ENCODE data around the gene CDK1. TPM values are rescaled to one million over a fixed set of nuclear protein-coding genes. Genes with fewer than 3 reads are reported as not detected.

CDK1 gene
- total and polyA plus RNA-seq, 7 donors = 0.33 to 23.9 (median 2.7) TPM

DNA sequence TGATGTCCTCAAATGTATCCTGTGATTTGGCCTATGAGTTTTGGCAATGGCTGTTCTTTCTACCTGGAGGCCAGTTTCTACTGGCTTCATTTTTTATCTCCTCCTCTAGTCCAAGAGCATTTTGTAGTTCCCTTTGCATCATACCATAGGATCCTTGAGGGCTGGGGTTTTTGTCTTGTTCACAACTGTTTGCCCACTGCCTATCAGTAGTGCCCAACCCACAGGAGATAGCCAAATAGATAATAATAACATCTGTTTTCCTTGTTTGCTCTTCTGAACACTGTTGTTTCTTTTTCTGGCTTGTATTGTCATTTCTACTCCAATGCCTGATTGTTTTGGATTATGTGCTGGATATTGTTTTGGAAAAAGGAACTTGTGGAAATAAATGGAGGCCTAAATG, 3.4 kb downstream of the CDK1 start:
- no peaks in the 10 kb centered on the region for H3K9me3 ChIP-seq
- TF ChIP-seq, protein P1, sequence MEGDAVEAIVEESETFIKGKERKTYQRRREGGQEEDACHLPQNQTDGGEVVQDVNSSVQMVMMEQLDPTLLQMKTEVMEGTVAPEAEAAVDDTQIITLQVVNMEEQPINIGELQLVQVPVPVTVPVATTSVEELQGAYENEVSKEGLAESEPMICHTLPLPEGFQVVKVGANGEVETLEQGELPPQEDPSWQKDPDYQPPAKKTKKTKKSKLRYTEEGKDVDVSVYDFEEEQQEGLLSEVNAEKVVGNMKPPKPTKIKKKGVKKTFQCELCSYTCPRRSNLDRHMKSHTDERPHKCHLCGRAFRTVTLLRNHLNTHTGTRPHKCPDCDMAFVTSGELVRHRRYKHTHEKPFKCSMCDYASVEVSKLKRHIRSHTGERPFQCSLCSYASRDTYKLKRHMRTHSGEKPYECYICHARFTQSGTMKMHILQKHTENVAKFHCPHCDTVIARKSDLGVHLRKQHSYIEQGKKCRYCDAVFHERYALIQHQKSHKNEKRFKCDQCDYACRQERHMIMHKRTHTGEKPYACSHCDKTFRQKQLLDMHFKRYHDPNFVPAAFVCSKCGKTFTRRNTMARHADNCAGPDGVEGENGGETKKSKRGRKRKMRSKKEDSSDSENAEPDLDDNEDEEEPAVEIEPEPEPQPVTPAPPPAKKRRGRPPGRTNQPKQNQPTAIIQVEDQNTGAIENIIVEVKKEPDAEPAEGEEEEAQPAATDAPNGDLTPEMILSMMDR (IDR thresholded peaks at IDR 0.05) = no peak
- no peak for TF ChIP-seq POLR2A (IDR thresholded peaks at IDR 0.05)
- no peak for TF ChIP-seq EP300 (IDR thresholded peaks at IDR 0.05)
- TF ChIP-seq POLR2AphosphoS5 (IDR thresholded peaks at IDR 0.05) = no peak
- H3K36me3 ChIP-seq = no peaks in the 10 kb centered on the region
- intact Hi-C loops (cut with DNase I) = no loop called here
- DNase-seq = no peak
- H3K27ac ChIP-seq = no peak overlapping the region
- no peak overlapping the region for H3K4me3 ChIP-seq
- H3K4me1 ChIP-seq = peaks cover 0 to 9% (median 8%) of the 10 kb centered on the region in 4 donors
- no peaks in the 10 kb centered on the region for H3K27me3 ChIP-seq

DNA sequence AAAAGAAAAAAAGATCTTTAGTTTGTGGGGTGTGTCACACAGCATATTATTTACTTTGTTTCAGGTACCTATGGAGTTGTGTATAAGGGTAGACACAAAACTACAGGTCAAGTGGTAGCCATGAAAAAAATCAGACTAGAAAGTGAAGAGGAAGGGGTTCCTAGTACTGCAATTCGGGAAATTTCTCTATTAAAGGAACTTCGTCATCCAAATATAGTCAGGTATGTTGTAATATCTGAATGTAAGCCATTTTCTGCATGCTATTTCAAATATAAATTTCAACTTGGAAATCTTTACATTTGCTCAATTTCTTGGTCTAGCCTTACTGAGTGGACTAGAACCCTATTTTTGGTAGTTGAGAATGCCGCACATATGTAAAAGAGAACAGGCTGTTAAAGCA, 6.4 kb downstream of the CDK1 start:
- DNase-seq = no peak
- H3K4me3 ChIP-seq = no peak overlapping the region
- TF ChIP-seq, protein P1 (IDR thresholded peaks at IDR 0.05) = no peak
- no peak for TF ChIP-seq POLR2A (IDR thresholded peaks at IDR 0.05)
- TF ChIP-seq EP300 (IDR thresholded peaks at IDR 0.05) = no peak
- no peak for TF ChIP-seq POLR2AphosphoS5 (IDR thresholded peaks at IDR 0.05)
- WGBS, 2 donors = 94% methylated on average over 3 of the region's 3 CpGs
- H3K27me3 ChIP-seq = no peaks in the 10 kb centered on the region
- H3K4me1 ChIP-seq = no peaks in the 10 kb centered on the region
- intact Hi-C loops (cut with DNase I) = no loop called here
- no peaks in the 10 kb centered on the region for H3K9me3 ChIP-seq
- H3K27ac ChIP-seq = no peak overlapping the region
- H3K36me3 ChIP-seq = no peaks in the 10 kb centered on the region

DNA sequence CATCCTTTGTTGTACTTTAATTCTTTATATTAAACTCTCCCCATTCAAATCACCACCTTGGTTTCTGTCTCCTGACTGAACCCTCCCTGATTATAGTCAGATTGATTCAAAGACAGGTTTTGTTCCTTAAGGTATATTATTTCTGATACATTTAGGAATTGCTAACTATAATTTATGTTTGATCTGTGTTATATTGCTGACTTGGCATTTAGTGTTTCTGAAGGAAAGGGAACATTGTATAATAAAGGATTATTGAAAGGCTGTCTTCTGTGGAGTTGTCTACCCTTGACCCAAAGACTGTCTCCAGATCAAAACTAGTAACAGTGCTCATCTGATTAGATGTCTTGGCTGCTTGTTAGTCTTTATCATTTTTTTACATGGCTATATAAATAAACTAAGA, 10.3 kb downstream of the CDK1 start:
- intact Hi-C loops (cut with DNase I) = no loop called here

DNA sequence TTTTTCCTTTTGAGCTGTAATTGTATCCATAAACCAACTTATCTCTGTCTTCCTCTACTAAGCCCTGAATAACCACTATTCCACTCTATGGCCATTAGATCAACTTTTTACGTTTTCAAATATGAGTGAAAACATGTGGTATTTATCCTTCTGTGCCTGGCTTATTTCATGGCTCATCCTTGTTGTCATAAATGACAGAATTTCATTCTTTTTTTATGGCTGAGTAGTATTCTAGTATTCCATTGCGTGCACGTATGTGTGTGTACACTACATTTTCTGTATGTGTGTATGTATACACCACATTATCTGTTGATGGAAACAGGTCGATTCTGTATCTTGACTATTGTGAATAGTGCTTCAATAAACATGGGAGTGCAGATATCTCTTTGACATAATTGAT, 11.1 kb downstream of the CDK1 start:
- H3K4me1 ChIP-seq = no peaks in the 10 kb centered on the region
- no peaks in the 10 kb centered on the region for H3K9me3 ChIP-seq
- no peak overlapping the region for H3K27ac ChIP-seq
- intact Hi-C loops (cut with DNase I) = no loop called here
- H3K4me3 ChIP-seq = no peak overlapping the region
- WGBS, 2 donors = 44 to 73% methylated on average over 4 of the region's 4 CpGs
- H3K36me3 ChIP-seq = no peaks in the 10 kb centered on the region
- no peaks in the 10 kb centered on the region for H3K27me3 ChIP-seq
- no peak for TF ChIP-seq POLR2AphosphoS5 (IDR thresholded peaks at IDR 0.05)
- no peak for TF ChIP-seq EP300 (IDR thresholded peaks at IDR 0.05)
- no peak for TF ChIP-seq POLR2A (IDR thresholded peaks at IDR 0.05)
- TF ChIP-seq, protein P1 (IDR thresholded peaks at IDR 0.05) = no peak
- DNase-seq = no peak

More for the DNA sequence above, 10.3 kb downstream of the CDK1 start:
- H3K27me3 ChIP-seq = no peaks in the 10 kb centered on the region
- no peak overlapping the region for H3K27ac ChIP-seq
- H3K9me3 ChIP-seq = no peaks in the 10 kb centered on the region
- DNase-seq = no peak
- H3K36me3 ChIP-seq = no peaks in the 10 kb centered on the region
- no peak overlapping the region for H3K4me3 ChIP-seq
- no peaks in the 10 kb centered on the region for H3K4me1 ChIP-seq
- TF ChIP-seq POLR2AphosphoS5 (IDR thresholded peaks at IDR 0.05) = no peak
- TF ChIP-seq, protein P1 (IDR thresholded peaks at IDR 0.05) = no peak
- TF ChIP-seq EP300 (IDR thresholded peaks at IDR 0.05) = no peak
- TF ChIP-seq POLR2A (IDR thresholded peaks at IDR 0.05) = no peak

DNA sequence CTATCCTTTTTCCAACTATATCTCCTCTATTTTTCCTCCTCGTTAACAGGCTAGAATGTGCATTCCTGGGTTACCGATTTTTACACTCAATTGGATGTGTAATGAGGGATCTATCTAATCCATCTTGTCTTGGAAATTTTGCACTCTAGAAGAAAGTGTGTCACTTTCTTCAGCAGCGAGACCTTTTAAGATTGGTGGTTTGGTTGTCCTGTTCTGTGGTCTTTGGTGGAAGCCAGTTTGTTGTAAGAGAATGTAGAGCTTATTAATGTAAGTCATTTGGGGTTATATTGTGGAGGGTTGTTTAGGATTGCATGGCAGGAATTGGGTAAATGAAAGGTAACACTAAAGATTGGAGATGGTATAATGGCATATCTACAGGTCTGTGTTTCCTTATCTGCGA, 16.7 kb downstream of the CDK1 start:
- Histone ChIP-seq H3K27ac (no peak overlapping the region), H3K27me3 (no peaks in the 10 kb centered on the region), H3K36me3 (no peaks in the 10 kb centered on the region), H3K4me1 (no peaks in the 10 kb centered on the region), H3K9me3 (no peaks in the 10 kb centered on the region), H3K4me3 (no peak overlapping the region)
- no peak for DNase-seq
- no peak for TF ChIP-seq EP300 (IDR thresholded peaks at IDR 0.05)
- TF ChIP-seq POLR2A (IDR thresholded peaks at IDR 0.05) = no peak
- TF ChIP-seq POLR2AphosphoS5 (IDR thresholded peaks at IDR 0.05) = no peak
- TF ChIP-seq, protein P1 (IDR thresholded peaks at IDR 0.05) = no peak
- WGBS, 2 donors = 93 to 94% methylated on average over 4 of the region's 4 CpGs
- intact Hi-C loops (cut with DNase I) = no loop called here

Measured in sigmoid colon (tissue), 7 donors.